A673 (cell line): Measurements from ENCODE around the gene FAAP100. TPM values are rescaled to one million over a fixed set of nuclear protein-coding genes. Genes with fewer than 3 reads are reported as not detected.

ENCODE experiments used
- BruUV-seq: library from RNA; stranded (reverse); fragments of 400-500 nt; replicated peaks from 2 replicates; lab custom pipeline; 2021; lab: Mats Ljungman, UMichigan
- CTCF ChIA-PET: fragments of 300-600 bp; sonication (Branson Sonifier 250); formaldehyde crosslinking; loops from one replicate; lab custom pipeline; 2022; ENCODE audit warnings: antibody characterized with exemption; lab: Charles Lee
- POLR2A ChIA-PET: fragments of 300-600 bp; sonication (Branson Sonifier 250); formaldehyde crosslinking; loops from one replicate; lab custom pipeline; 2022; ENCODE audit warnings: antibody characterized with exemption; ENCODE audit not compliant: low non-redundant PET; lab: Charles Lee
- DNase-seq: peaks from one replicate; pipeline ENCODE4 v3.0.0-alpha.2; 2015; ENCODE audit warnings: low spot score
- H3K27ac ChIP-seq: fragments of 200-600 bp; sonication (generic); 2 replicates; pipeline ENCODE4 v1.5.1; 2016; ENCODE audit warnings: mixed run types, low read depth, mild to moderate bottlenecking, mixed read lengths, antibody characterized with exemption, low read length; ENCODE audit not compliant: poor library complexity, severe bottlenecking
- H3K27me3 ChIP-seq: fragments of 200-600 bp; sonication (generic); replicated peaks from 2 replicates; pipeline ENCODE4 v1.6.1; 2017; ENCODE audit warnings: mixed run types, low read depth, mild to moderate bottlenecking, mixed read lengths, antibody characterized with exemption, low read length; ENCODE audit not compliant: insufficient read depth, poor library complexity
- H3K36me3 ChIP-seq: fragments of 200-600 bp; sonication (generic); 2 replicates; pipeline ENCODE4 v1.6.1; 2016; ENCODE audit warnings: mixed run types, mild to moderate bottlenecking, mixed read lengths, antibody characterized with exemption, low read length; ENCODE audit not compliant: insufficient read depth, poor library complexity, severe bottlenecking
- H3K4me1 ChIP-seq: fragments of 200-600 bp; sonication (generic); 2 replicates; pipeline ENCODE4 v1.6.1; 2017; ENCODE audit warnings: mixed run types, mild to moderate bottlenecking, mixed read lengths, antibody characterized with exemption, low read length; ENCODE audit not compliant: insufficient read depth, poor library complexity, severe bottlenecking
- H3K4me3 ChIP-seq: fragments of 200-600 bp; sonication (generic); 2 replicates; pipeline ENCODE4 v1.5.1; 2016; ENCODE audit warnings: low read depth, mixed run types, mild to moderate bottlenecking, mixed read lengths, low read length; ENCODE audit not compliant: poor library complexity, severe bottlenecking
- H3K9me3 ChIP-seq: fragments of 200-600 bp; sonication (generic); 2 replicates; pipeline ENCODE4 v1.6.1; 2016; ENCODE audit warnings: mixed run types, low read depth, mild to moderate bottlenecking, mixed read lengths, antibody characterized with exemption, low read length; ENCODE audit not compliant: poor library complexity, severe bottlenecking
- CTCF ChIP-seq: fragments of 300-800, 200-600 bp; sonication (generic); conservative IDR thresholded peaks from 2 replicates; pipeline ENCODE4 v1.5.1; 2017; ENCODE audit warnings: low read depth, mild to moderate bottlenecking, antibody characterized with exemption, low read length, moderate library complexity, mixed read lengths
- EZH2 ChIP-seq: fragments of 200-600 bp; sonication (generic); IDR thresholded peaks from 2 replicates; pipeline ENCODE4 v1.6.1; 2017; ENCODE audit warnings: borderline replicate concordance, low read depth, mild to moderate bottlenecking, mixed read lengths, antibody characterized with exemption, low read length; ENCODE audit not compliant: poor library complexity, severe bottlenecking
- intact Hi-C: fragments of 100-400 bp; cut with micrococcal nuclease; formaldehyde crosslinking; loops from one replicate; pipeline ENCODE4 v1.10.0; 2022; ENCODE audit not compliant: unreplicated experiment
- total RNA-seq: library from RNA; stranded (reverse); gene quantifications from 2 replicates; pipeline ENCODE4 v1.2.3, GENCODE V29; 2021

Gene FAAP100
- total RNA-seq, 1 experiment from 2014 or later: 49.4 TPM

DNA sequence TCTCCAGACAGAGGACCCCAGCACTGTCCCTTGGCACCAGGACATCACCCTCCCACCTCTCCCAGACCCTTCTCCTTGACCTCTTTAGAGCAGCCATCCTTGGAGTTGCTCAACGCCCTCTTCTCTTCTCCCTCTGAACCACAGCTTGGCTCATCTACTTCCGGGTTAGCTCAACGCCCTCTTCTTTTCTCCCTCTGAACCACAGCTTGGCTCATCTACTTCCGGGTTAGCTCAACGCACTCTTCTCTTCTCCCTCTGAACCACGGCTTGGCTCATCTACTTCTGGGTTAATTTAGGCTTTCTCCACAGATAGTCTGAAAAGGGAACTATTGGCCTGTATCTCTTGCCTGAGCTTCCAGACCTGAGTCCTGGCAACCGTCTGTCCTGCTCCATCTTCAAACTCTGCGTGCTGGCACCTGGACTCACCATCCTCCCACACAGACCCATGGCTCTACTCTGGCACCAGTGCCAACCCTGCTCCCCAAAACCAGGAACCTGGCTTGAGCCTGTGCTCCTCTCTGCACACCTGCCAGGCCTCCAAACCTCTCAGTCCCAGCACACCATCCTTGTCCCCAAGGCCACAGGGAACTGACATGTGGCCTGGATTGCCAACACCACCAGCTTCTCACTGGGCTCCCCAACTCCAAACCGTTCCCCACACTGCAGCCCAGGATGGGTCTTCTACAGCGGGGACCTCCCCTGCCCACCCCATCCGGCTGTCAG is 25.3 kb upstream of the FAAP100 start:
- H3K36me3 ChIP-seq: peaks cover 58% of the 10 kb centered on the region
- no TSS peak for BruUV-seq
- ChIA-PET POLR2A (no interaction called here), CTCF (no interaction called here)
- DNase-seq: no peak
- H3K27ac ChIP-seq: peak overlapping the region; percentile 52
- intact Hi-C loops: no loop called here
- no peak overlapping the region for H3K4me3 ChIP-seq
- peaks cover 21% of the 10 kb centered on the region for H3K4me1 ChIP-seq
- no peaks in the 10 kb centered on the region for H3K9me3 ChIP-seq
- H3K27me3 ChIP-seq: no peaks in the 10 kb centered on the region
- TF ChIP-seq EZH2: no peak
- no peak for TF ChIP-seq CTCF

GRCh38 chr17:81576621-81577277 is 24.6 kb upstream of the FAAP100 start:
- ChIA-PET POLR2A (no interaction called here), CTCF (no interaction called here)
- Histone ChIP-seq H3K27ac (peak overlapping the region; percentile 52), H3K36me3 (peaks cover 52% of the 10 kb centered on the region), H3K4me3 (no peak overlapping the region), H3K27me3 (no peaks in the 10 kb centered on the region), H3K4me1 (peaks cover 21% of the 10 kb centered on the region), H3K9me3 (no peaks in the 10 kb centered on the region)
- intact Hi-C loops: no loop called here
- no TSS peak for BruUV-seq
- DNase-seq: peak; percentile 47
- TF ChIP-seq EZH2 (no peak), CTCF (no peak)

DNA sequence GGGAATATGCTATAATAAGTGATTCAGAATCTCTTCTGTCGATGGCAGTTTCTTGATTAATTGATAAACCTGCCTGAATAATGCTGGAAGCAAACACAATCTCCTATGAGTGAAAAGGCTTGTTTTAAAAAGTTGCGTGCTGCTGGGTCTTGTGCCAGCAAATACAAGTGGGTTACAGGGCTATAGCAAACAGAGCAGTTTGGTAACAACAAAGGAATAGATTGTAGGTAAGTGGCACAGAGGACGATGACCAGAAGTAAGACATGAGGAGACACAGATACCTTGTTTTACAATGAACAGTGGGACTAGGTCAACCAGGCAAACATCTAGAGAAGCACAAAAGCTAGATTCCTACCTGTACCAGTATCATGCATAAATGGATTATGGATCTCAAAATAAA is 23.7 kb upstream of the FAAP100 start:
- Histone ChIP-seq H3K27me3 (no peaks in the 10 kb centered on the region), H3K9me3 (no peaks in the 10 kb centered on the region), H3K4me3 (no peak overlapping the region), H3K4me1 (peaks cover 21% of the 10 kb centered on the region), H3K36me3 (peaks cover 57% of the 10 kb centered on the region), H3K27ac (peak overlapping the region; percentile 48)
- TF ChIP-seq CTCF: no peak
- TF ChIP-seq EZH2: no peak
- no peak for DNase-seq
- intact Hi-C loops: no loop called here
- BruUV-seq: no TSS peak
- ChIA-PET CTCF (no interaction called here), POLR2A (no interaction called here)
